ENCODE results near the gene C4orf50. TPM values are rescaled to one million over a fixed set of nuclear protein-coding genes. Genes with fewer than 3 reads are reported as not detected.

The C4orf50 gene
- total and polyA plus RNA-seq, 9 donors: under 0.01 to 0.02 (median 0.01) TPM; not detected in 4

GRCh38 chr4:5933996-5934831 is 84.0 kb downstream of the C4orf50 start:
- no peak for DNase-seq
- Histone ChIP-seq H3K27ac (ENCODE audit: low read length) (no peak overlapping the region), H3K27me3 (ENCODE audit: control insufficient read depth, insufficient read depth, low read length) (peaks cover 19% of the 10 kb centered on the region), H3K4me3 (ENCODE audit: low read length) (no peak overlapping the region), H3K4me1 (ENCODE audit: control insufficient read depth, insufficient read depth, low read length) (no peaks in the 10 kb centered on the region), H3K9me3 (replicated peaks; ENCODE audit: control insufficient read depth, low read depth, low read length) (no peaks in the 10 kb centered on the region), H3K36me3 (ENCODE audit: control insufficient read depth, insufficient read depth, low read length) (no peaks in the 10 kb centered on the region)
- WGBS (ENCODE audit: insufficient coverage): 44% methylated on average over 10 of the region's 16 CpGs

- H3K9me3 ChIP-seq (replicated peaks; ENCODE audit: control insufficient read depth, low read depth, low read length): no peaks in the 10 kb centered on the region
- no peaks in the 10 kb centered on the region for H3K36me3 ChIP-seq (ENCODE audit: control insufficient read depth, insufficient read depth, low read length)
- H3K27ac ChIP-seq (ENCODE audit: low read length): no peak overlapping the region
- peaks cover 24% of the 10 kb centered on the region for H3K27me3 ChIP-seq (ENCODE audit: control insufficient read depth, insufficient read depth, low read length)
- no peaks in the 10 kb centered on the region for H3K4me1 ChIP-seq (ENCODE audit: control insufficient read depth, insufficient read depth, low read length)
- WGBS (ENCODE audit: insufficient coverage): 11% methylated on average over 1 of the region's 4 CpGs
- DNase-seq: no peak
- no peak overlapping the region for H3K4me3 ChIP-seq (ENCODE audit: low read length)
These were observed 85.1 kb downstream of the C4orf50 start for GRCh38 chr4:5933116-5933515.

GRCh38 chr4:5932035-5932568 is 86.1 kb downstream of the C4orf50 start:
- Histone ChIP-seq H3K36me3 (ENCODE audit: control insufficient read depth, insufficient read depth, low read length) (no peaks in the 10 kb centered on the region), H3K4me1 (ENCODE audit: control insufficient read depth, insufficient read depth, low read length) (no peaks in the 10 kb centered on the region), H3K27ac (ENCODE audit: low read length) (no peak overlapping the region), H3K4me3 (ENCODE audit: low read length) (no peak overlapping the region), H3K27me3 (ENCODE audit: control insufficient read depth, insufficient read depth, low read length) (peaks cover 25% of the 10 kb centered on the region), H3K9me3 (replicated peaks; ENCODE audit: control insufficient read depth, low read depth, low read length) (no peaks in the 10 kb centered on the region)
- WGBS (ENCODE audit: insufficient coverage): 72% methylated on average over 9 of the region's 12 CpGs
- DNase-seq: no peak

GRCh38 chr4:5931526-5931925 is 86.7 kb downstream of the C4orf50 start:
- H3K27me3 ChIP-seq (ENCODE audit: control insufficient read depth, insufficient read depth, low read length): peaks cover 27% of the 10 kb centered on the region
- DNase-seq: no peak

GRCh38 chr4:5930876-5931275 is 87.4 kb downstream of the C4orf50 start:
- H3K9me3 ChIP-seq (replicated peaks; ENCODE audit: control insufficient read depth, low read depth, low read length): no peaks in the 10 kb centered on the region
- no peak overlapping the region for H3K4me3 ChIP-seq (ENCODE audit: low read length)
- H3K27me3 ChIP-seq (ENCODE audit: control insufficient read depth, insufficient read depth, low read length): peaks cover 27% of the 10 kb centered on the region
- no peaks in the 10 kb centered on the region for H3K36me3 ChIP-seq (ENCODE audit: control insufficient read depth, insufficient read depth, low read length)
- H3K4me1 ChIP-seq (ENCODE audit: control insufficient read depth, insufficient read depth, low read length): no peaks in the 10 kb centered on the region
- H3K27ac ChIP-seq (ENCODE audit: low read length): no peak overlapping the region
- DNase-seq: peak; percentile 30
- WGBS (ENCODE audit: insufficient coverage): 28% methylated on average over 7 of the region's 7 CpGs

More at GRCh38 chr4:5931526-5931925, 86.7 kb downstream of the C4orf50 start:
- H3K4me1 ChIP-seq (ENCODE audit: control insufficient read depth, insufficient read depth, low read length): no peaks in the 10 kb centered on the region
- H3K36me3 ChIP-seq (ENCODE audit: control insufficient read depth, insufficient read depth, low read length): no peaks in the 10 kb centered on the region
- WGBS (ENCODE audit: insufficient coverage): 31% methylated on average over 6 of the region's 9 CpGs
- H3K4me3 ChIP-seq (ENCODE audit: low read length): no peak overlapping the region
- H3K27ac ChIP-seq (ENCODE audit: low read length): no peak overlapping the region
- no peaks in the 10 kb centered on the region for H3K9me3 ChIP-seq (replicated peaks; ENCODE audit: control insufficient read depth, low read depth, low read length)

- Histone ChIP-seq H3K27ac (ENCODE audit: low read length) (no peak overlapping the region), H3K4me3 (ENCODE audit: low read length) (no peak overlapping the region), H3K36me3 (ENCODE audit: control insufficient read depth, insufficient read depth, low read length) (no peaks in the 10 kb centered on the region), H3K4me1 (ENCODE audit: control insufficient read depth, insufficient read depth, low read length) (no peaks in the 10 kb centered on the region), H3K9me3 (replicated peaks; ENCODE audit: control insufficient read depth, low read depth, low read length) (no peaks in the 10 kb centered on the region), H3K27me3 (ENCODE audit: control insufficient read depth, insufficient read depth, low read length) (peaks cover 27% of the 10 kb centered on the region)
- 96% methylated on average over 2 of the region's 8 CpGs for WGBS (ENCODE audit: insufficient coverage)
- no peak for DNase-seq
These were observed 87.8 kb downstream of the C4orf50 start for GRCh38 chr4:5930456-5930855.

GRCh38 chr4:5928844-5929420 is 89.3 kb downstream of the C4orf50 start:
- no peak overlapping the region for H3K4me3 ChIP-seq (ENCODE audit: low read length)
- H3K27ac ChIP-seq (ENCODE audit: low read length): no peak overlapping the region
- no peaks in the 10 kb centered on the region for H3K9me3 ChIP-seq (replicated peaks; ENCODE audit: control insufficient read depth, low read depth, low read length)
- DNase-seq: no peak
- no peaks in the 10 kb centered on the region for H3K36me3 ChIP-seq (ENCODE audit: control insufficient read depth, insufficient read depth, low read length)
- H3K27me3 ChIP-seq (ENCODE audit: control insufficient read depth, insufficient read depth, low read length): peaks cover 26% of the 10 kb centered on the region
- whole genome bisulfite sequencing (ENCODE audit: insufficient coverage): 77% methylated on average over 6 of the region's 8 CpGs
- H3K4me1 ChIP-seq (ENCODE audit: control insufficient read depth, insufficient read depth, low read length): no peaks in the 10 kb centered on the region

GRCh38 chr4:5928274-5928673 is 90.0 kb downstream of the C4orf50 start:
- H3K36me3 ChIP-seq (ENCODE audit: control insufficient read depth, insufficient read depth, low read length): no peaks in the 10 kb centered on the region
- no peak for DNase-seq
- peaks cover 24% of the 10 kb centered on the region for H3K27me3 ChIP-seq (ENCODE audit: control insufficient read depth, insufficient read depth, low read length)
- WGBS (ENCODE audit: insufficient coverage): 53% methylated on average over 6 of the region's 8 CpGs
- H3K27ac ChIP-seq (ENCODE audit: low read length): no peak overlapping the region
- no peak overlapping the region for H3K4me3 ChIP-seq (ENCODE audit: low read length)
- no peaks in the 10 kb centered on the region for H3K9me3 ChIP-seq (replicated peaks; ENCODE audit: control insufficient read depth, low read depth, low read length)
- no peaks in the 10 kb centered on the region for H3K4me1 ChIP-seq (ENCODE audit: control insufficient read depth, insufficient read depth, low read length)

- peaks cover 22% of the 10 kb centered on the region for H3K27me3 ChIP-seq (ENCODE audit: control insufficient read depth, insufficient read depth, low read length)
- no peak for DNase-seq
- no peak overlapping the region for H3K27ac ChIP-seq (ENCODE audit: low read length)
- 100% methylated on average over 1 of the region's 4 CpGs for WGBS (ENCODE audit: insufficient coverage)
- H3K36me3 ChIP-seq (ENCODE audit: control insufficient read depth, insufficient read depth, low read length): no peaks in the 10 kb centered on the region
- H3K4me3 ChIP-seq (ENCODE audit: low read length): no peak overlapping the region
- no peaks in the 10 kb centered on the region for H3K4me1 ChIP-seq (ENCODE audit: control insufficient read depth, insufficient read depth, low read length)
- H3K9me3 ChIP-seq (replicated peaks; ENCODE audit: control insufficient read depth, low read depth, low read length): no peaks in the 10 kb centered on the region
These were observed 90.5 kb downstream of the C4orf50 start for GRCh38 chr4:5927747-5928146.

GRCh38 chr4:5927116-5927515 is 91.1 kb downstream of the C4orf50 start:
- 80% methylated on average over 2 of the region's 3 CpGs for WGBS (ENCODE audit: insufficient coverage)
- H3K27ac ChIP-seq (ENCODE audit: low read length): no peak overlapping the region
- no peaks in the 10 kb centered on the region for H3K4me1 ChIP-seq (ENCODE audit: control insufficient read depth, insufficient read depth, low read length)
- no peak for DNase-seq
- peaks cover 20% of the 10 kb centered on the region for H3K27me3 ChIP-seq (ENCODE audit: control insufficient read depth, insufficient read depth, low read length)
- no peak overlapping the region for H3K4me3 ChIP-seq (ENCODE audit: low read length)
- H3K36me3 ChIP-seq (ENCODE audit: control insufficient read depth, insufficient read depth, low read length): no peaks in the 10 kb centered on the region
- H3K9me3 ChIP-seq (replicated peaks; ENCODE audit: control insufficient read depth, low read depth, low read length): no peaks in the 10 kb centered on the region
